CD14-positive monocyte (primary cell): ENCODE measurements around the gene LOXHD1. TPM values are rescaled to one million over a fixed set of nuclear protein-coding genes. Genes with fewer than 3 reads are reported as not detected.

Source experiments
- DNase-seq, 3 donors: peaks; one replicate each; pipeline ENCODE4 v3.0.0-alpha.2; 2011 to 2022
- H2AFZ ChIP-seq: 2 replicates; pipeline ENCODE4 v1.6.0; 2012; ENCODE audit warnings: mild to moderate bottlenecking, low read depth, low read length, inconsistent platforms; ENCODE audit not compliant: insufficient read depth, poor library complexity, severe bottlenecking
- H3K27ac ChIP-seq, 2 donors: 1 replicate in 1 of 2; 2 replicates in 1 of 2; pipeline ENCODE4 v1.5.1; 2012 to 2013; ENCODE audit warnings: low read length in 2 of 2, control low read depth in 1 of 2, inconsistent platforms in 1 of 2, low read depth in 1 of 2, mild to moderate bottlenecking in 1 of 2
- H3K27me3 ChIP-seq, 2 donors: one replicate each; pipeline versions ENCODE4 v1.6.0 to v1.6.1; 2011 to 2013; ENCODE audit warnings: low read length in 2 of 2; ENCODE audit not compliant: control insufficient read depth in 2 of 2, insufficient read depth in 2 of 2
- H3K36me3 ChIP-seq, 2 donors: replicated peaks in 1 of 2; 1 replicate in 1 of 2; 2 replicates in 1 of 2; pipeline versions ENCODE4 v1.5.1 to v1.6.1; 2012 to 2013; ENCODE audit warnings: low read length in 2 of 2, control low read depth in 1 of 2, inconsistent platforms in 1 of 2, mild to moderate bottlenecking in 1 of 2; ENCODE audit not compliant: insufficient read depth in 2 of 2, control insufficient read depth in 1 of 2
- H3K4me1 ChIP-seq, 2 donors: 1 replicate in 1 of 2; 2 replicates in 1 of 2; pipeline versions ENCODE4 v1.5.1 to v1.6.1; 2012 to 2013; ENCODE audit warnings: low read length in 2 of 2, control low read depth in 1 of 2, inconsistent platforms in 1 of 2, mild to moderate bottlenecking in 1 of 2, moderate library complexity in 1 of 2; ENCODE audit not compliant: insufficient read depth in 2 of 2, control insufficient read depth in 1 of 2
- H3K4me2 ChIP-seq: replicated peaks from 2 replicates; pipeline ENCODE3; 2012; ENCODE audit warnings: low read length, moderate library complexity, mild to moderate bottlenecking; ENCODE audit not compliant: poor library complexity, severe bottlenecking; ENCODE audit errors: extremely low read depth
- H3K4me3 ChIP-seq, 3 experiments: fragments of 200-600 bp in 1 of 3; sonication (generic) in 1 of 3; replicated peaks in 1 of 3; 1 replicate in 2 of 3; 2 replicates in 1 of 3; pipeline ENCODE4 v1.5.1; 2011 to 2013; ENCODE audit warnings: low read length in 3 of 3, mild to moderate bottlenecking in 3 of 3, control low read depth in 2 of 3, low read depth in 2 of 3, inconsistent platforms in 1 of 3, moderate library complexity in 1 of 3
- H3K79me2 ChIP-seq: 2 replicates; pipeline ENCODE4 v1.6.0; 2012; ENCODE audit warnings: mild to moderate bottlenecking, control low read depth, inconsistent platforms, low read length, moderate library complexity; ENCODE audit not compliant: insufficient read depth
- H3K9ac ChIP-seq: 2 replicates; pipeline ENCODE4 v1.6.0; 2017; ENCODE audit warnings: low read length, mild to moderate bottlenecking; ENCODE audit not compliant: insufficient read depth, poor library complexity, severe bottlenecking
- H3K9me3 ChIP-seq, 2 donors: replicated peaks in 1 of 2; 1 replicate in 1 of 2; 2 replicates in 1 of 2; pipeline versions ENCODE4 v1.5.1 to v1.6.1; 2012 to 2013; ENCODE audit warnings: low read length in 2 of 2, control low read depth in 1 of 2; ENCODE audit not compliant: control insufficient read depth in 1 of 2, insufficient read depth in 1 of 2
- H4K20me1 ChIP-seq: 2 replicates; pipeline ENCODE4 v1.6.0; 2012; ENCODE audit warnings: mild to moderate bottlenecking, low read length, control low read depth, moderate library complexity; ENCODE audit not compliant: insufficient read depth
- H3K27ac Mint-ChIP-seq, 7 donors: one replicate each; pipeline ENCODE4 v1.8.0; 2020; ENCODE audit warnings: mild to moderate bottlenecking in 7 of 7, mixed read lengths in 7 of 7, moderate library complexity in 6 of 7, inconsistent platforms in 2 of 7
- H3K27me3 Mint-ChIP-seq, 3 donors: one replicate each; pipeline ENCODE4 v1.8.0; 2021 to 2022; ENCODE audit warnings: low read depth in 3 of 3, mild to moderate bottlenecking in 3 of 3, mixed read lengths in 3 of 3, moderate library complexity in 3 of 3, inconsistent platforms in 1 of 3
- H3K36me3 Mint-ChIP-seq, 2 donors: one replicate each; pipeline ENCODE4 v1.8.0; 2020; ENCODE audit warnings: mixed read lengths in 2 of 2, inconsistent platforms in 1 of 2, mild to moderate bottlenecking in 1 of 2
- H3K4me1 Mint-ChIP-seq: one replicate; pipeline ENCODE4 v1.8.0; 2020; ENCODE audit warnings: mild to moderate bottlenecking, mixed read lengths
- H3K4me3 Mint-ChIP-seq, 2 donors: one replicate each; pipeline ENCODE4 v1.8.0; 2020; ENCODE audit warnings: mild to moderate bottlenecking in 2 of 2, mixed read lengths in 2 of 2, moderate library complexity in 1 of 2
- H3K9me3 Mint-ChIP-seq, 7 donors: one replicate each; pipeline ENCODE4 v1.8.0; 2020 to 2022; ENCODE audit warnings: mixed read lengths in 7 of 7, mild to moderate bottlenecking in 6 of 7, moderate library complexity in 6 of 7, inconsistent platforms in 2 of 7
- CTCF ChIP-seq: fragments of 200-600 bp; IDR thresholded peaks from one replicate; pipeline ENCODE4 v1.8.0; 2022; ENCODE audit warnings: antibody characterized with exemption, mild to moderate bottlenecking
- WGBS: methylation state at CpG from one replicate; pipeline ENCODE4 v1.1.5; 2013; ENCODE audit warnings: missing lambda C conversion rate; ENCODE audit not compliant: insufficient coverage; 5-methylcytosine and 5-hydroxymethylcytosine counted together
- intact Hi-C, 2 donors: fragments of 100-400 bp; cut with micrococcal nuclease; formaldehyde crosslinking; loops; one replicate each; pipeline versions ENCODE4 v1.15.0 to v1.15.1; 2023
- polyA plus RNA-seq, 3 donors: library from polyadenylated mRNA; depleted of rRNA in 1 of 3; unstranded in 2 of 3; stranded (reverse) in 1 of 3; fragments of 300-500 nt in 2 of 3; fragments of >200 nt in 1 of 3; fragmentation: Illumina TruSeq in 2 of 3; gene quantifications; 1 replicate in 2 of 3; 2 replicates in 1 of 3; pipeline ENCODE4 v1.2.3, GENCODE V29; 2012 to 2021

Gene LOXHD1
- polyA plus RNA-seq, 3 donors = 0.33 to 10.9 (median 0.61) TPM

- Histone ChIP-seq H3K9me3 (no peaks in the 10 kb centered on the region), H3K36me3 (no peaks in the 10 kb centered on the region), H3K79me2 (no peaks in the 10 kb centered on the region), H4K20me1 (no peaks in the 10 kb centered on the region), H2AFZ (no peak overlapping the region), H3K4me1 (no peaks in the 10 kb centered on the region), H3K27ac (no peak overlapping the region), H3K27me3 (no peaks in the 10 kb centered on the region), H3K4me2 (no peak overlapping the region), H3K4me3 (no peak overlapping the region), H3K9ac (no peak overlapping the region)
- Mint-ChIP-seq H3K27ac (peak overlapping the region in 1 of 7 donors; percentile 52), H3K4me3 (no peak overlapping the region), H3K36me3 (no peaks in the 10 kb centered on the region), H3K9me3 (no peaks in the 10 kb centered on the region), H3K27me3 (peaks cover 3 to 4% (median 3%) of the 10 kb centered on the region in 3 donors), H3K4me1 (no peaks in the 10 kb centered on the region)
- no peak for DNase-seq
- TF ChIP-seq CTCF = no peak
- 93% methylated on average over 20 of the region's 27 CpGs for WGBS
- intact Hi-C loops = loop anchor here in 1 of 2 donors (10.0 kb wide), 1 partner anchor 102 kb away; no protein-coding TSS in a partner anchor
Observed at GRCh38 chr18:46656326-46657114, 500 bp downstream of the LOXHD1 start.

GRCh38 chr18:46652372-46652771 is 4.6 kb downstream of the LOXHD1 start:
- Histone ChIP-seq H3K9ac (no peak overlapping the region), H3K4me1 (no peaks in the 10 kb centered on the region), H3K27ac (no peak overlapping the region), H3K79me2 (no peaks in the 10 kb centered on the region), H3K36me3 (no peaks in the 10 kb centered on the region), H3K4me3 (no peak overlapping the region), H2AFZ (no peak overlapping the region), H3K9me3 (no peaks in the 10 kb centered on the region), H3K4me2 (no peak overlapping the region), H3K27me3 (no peaks in the 10 kb centered on the region), H4K20me1 (no peaks in the 10 kb centered on the region)
- H3K27me3 Mint-ChIP-seq = peaks cover 2 to 6% (median 2%) of the 10 kb centered on the region in 3 donors
- intact Hi-C loops = loop anchor here in 1 of 2 donors (10.0 kb wide), 1 partner anchor 98 kb away; no protein-coding TSS in a partner anchor
- no peaks in the 10 kb centered on the region for H3K36me3 Mint-ChIP-seq
- H3K27ac Mint-ChIP-seq = no peak overlapping the region
- H3K9me3 Mint-ChIP-seq = no peaks in the 10 kb centered on the region
- DNase-seq = no peak
- TF ChIP-seq CTCF = no peak
- no peaks in the 10 kb centered on the region for H3K4me1 Mint-ChIP-seq
- H3K4me3 Mint-ChIP-seq = no peak overlapping the region
